ENCODE measurements around the gene EXOC7.

DNA sequence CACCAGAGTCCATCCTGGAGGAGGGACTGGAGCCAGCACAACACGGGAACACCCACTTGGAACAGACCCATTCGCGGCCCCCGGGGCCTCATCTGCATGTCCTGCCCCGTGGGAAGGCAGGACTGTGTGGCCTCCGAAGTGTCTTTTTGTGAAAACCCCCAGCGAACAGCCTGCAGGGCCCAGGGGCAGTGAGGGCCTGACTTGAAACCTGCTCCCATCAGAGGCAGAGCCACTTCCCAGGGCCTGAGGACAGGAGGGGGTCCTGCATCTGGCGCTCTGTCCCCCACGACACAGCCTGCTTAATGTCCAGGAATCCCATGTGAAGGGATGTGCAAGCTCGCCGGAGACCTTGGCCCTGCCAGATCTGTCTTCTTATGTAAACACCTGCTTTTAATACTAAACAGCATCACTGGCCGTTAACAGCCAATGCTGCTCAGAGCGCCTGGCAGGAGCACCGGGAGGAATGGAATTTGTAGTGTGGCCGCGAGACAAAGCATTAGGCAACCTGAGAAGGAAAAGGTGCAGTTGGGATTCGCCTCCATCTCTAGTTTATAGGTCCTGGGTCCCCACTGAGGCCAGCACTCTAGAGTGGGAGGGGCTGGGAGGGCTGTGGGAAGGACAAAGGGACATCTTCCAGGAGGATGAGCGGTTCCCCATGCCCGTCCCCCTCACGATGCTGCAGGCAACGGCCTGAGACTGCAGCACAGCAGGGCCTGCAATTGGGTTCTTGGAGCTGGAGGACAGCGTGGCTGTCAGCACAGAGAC lies 66.9 kb downstream of the EXOC7 start:
- TF ChIP-seq, protein P1, sequence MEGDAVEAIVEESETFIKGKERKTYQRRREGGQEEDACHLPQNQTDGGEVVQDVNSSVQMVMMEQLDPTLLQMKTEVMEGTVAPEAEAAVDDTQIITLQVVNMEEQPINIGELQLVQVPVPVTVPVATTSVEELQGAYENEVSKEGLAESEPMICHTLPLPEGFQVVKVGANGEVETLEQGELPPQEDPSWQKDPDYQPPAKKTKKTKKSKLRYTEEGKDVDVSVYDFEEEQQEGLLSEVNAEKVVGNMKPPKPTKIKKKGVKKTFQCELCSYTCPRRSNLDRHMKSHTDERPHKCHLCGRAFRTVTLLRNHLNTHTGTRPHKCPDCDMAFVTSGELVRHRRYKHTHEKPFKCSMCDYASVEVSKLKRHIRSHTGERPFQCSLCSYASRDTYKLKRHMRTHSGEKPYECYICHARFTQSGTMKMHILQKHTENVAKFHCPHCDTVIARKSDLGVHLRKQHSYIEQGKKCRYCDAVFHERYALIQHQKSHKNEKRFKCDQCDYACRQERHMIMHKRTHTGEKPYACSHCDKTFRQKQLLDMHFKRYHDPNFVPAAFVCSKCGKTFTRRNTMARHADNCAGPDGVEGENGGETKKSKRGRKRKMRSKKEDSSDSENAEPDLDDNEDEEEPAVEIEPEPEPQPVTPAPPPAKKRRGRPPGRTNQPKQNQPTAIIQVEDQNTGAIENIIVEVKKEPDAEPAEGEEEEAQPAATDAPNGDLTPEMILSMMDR (IDR thresholded peaks at IDR 0.05), result no peak
- TF ChIP-seq POLR2A (IDR thresholded peaks at IDR 0.05), result no peak
- peak; percentile 30 to 77 (median 50) for TF ChIP-seq POLR2AphosphoS5 (IDR thresholded peaks at IDR 0.05)
- peak; percentile 40 for TF ChIP-seq EP300 (IDR thresholded peaks at IDR 0.05)
